Right hindlimb (tissue), 1 donor: Measurements from ENCODE around the gene RGS3.

Experiments
- DNase-seq: peaks from one replicate; pipeline ENCODE4 v3.0.0-alpha.2; 2018

The RGS3 gene

GRCh38 chr9:113574441-113575262 lies 111.1 kb downstream of the RGS3 start:
- DNase-seq: peak; percentile 16

GRCh38 chr9:113577525-113578261 lies 114.2 kb downstream of the RGS3 start:
- peak; percentile 14 for DNase-seq

DNA sequence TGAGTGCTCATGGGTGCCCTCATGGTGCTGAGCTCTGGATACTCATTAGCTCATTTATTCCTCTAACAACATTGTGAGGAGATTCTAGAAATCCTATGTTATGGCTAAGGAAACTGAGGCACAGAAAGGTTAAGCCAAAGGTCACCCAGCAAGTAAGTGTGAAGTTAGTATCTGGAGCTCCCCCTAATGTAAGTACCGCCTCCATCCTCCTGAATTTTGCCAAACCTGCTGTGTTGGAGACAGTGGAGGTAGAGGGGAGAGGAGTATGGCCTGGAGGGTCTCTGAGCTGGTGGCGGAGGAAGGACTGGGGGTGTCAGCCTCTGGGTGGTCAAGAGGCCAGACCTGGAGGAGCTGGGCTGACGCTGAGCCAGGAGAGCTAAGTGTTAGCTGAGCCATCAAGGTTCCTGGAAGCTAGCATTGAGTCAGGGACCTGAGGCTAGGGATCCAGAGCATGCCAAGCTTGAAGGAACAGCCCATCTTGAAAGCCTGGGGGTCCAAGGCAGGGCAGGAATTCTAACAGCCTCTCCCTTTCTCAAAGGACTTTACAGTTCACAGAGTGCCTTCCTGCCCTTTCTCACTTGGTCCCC lies 114.8 kb downstream of the RGS3 start:
- peak; percentile 18 for DNase-seq

DNA sequence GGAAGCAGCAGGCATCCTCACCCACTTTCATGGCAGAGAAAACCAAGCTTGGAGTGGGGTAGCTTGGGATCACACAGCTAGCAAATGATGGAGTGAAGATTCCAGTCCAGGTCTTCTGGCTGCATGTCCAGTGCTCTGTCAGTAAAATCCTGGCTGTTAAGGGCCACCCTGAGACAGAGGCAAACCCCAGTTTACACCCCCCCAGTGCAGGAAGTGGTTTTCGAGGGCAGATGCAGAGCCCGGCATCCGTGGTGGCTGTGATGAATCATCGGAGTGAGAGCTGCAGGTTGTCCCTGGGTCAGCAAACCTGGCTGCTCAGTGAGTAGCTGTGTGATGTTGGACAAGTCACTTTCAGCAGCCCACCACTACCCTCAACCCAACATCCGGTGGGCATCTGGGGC lies 115.4 kb downstream of the RGS3 start:
- peak; percentile 63 for DNase-seq

DNA sequence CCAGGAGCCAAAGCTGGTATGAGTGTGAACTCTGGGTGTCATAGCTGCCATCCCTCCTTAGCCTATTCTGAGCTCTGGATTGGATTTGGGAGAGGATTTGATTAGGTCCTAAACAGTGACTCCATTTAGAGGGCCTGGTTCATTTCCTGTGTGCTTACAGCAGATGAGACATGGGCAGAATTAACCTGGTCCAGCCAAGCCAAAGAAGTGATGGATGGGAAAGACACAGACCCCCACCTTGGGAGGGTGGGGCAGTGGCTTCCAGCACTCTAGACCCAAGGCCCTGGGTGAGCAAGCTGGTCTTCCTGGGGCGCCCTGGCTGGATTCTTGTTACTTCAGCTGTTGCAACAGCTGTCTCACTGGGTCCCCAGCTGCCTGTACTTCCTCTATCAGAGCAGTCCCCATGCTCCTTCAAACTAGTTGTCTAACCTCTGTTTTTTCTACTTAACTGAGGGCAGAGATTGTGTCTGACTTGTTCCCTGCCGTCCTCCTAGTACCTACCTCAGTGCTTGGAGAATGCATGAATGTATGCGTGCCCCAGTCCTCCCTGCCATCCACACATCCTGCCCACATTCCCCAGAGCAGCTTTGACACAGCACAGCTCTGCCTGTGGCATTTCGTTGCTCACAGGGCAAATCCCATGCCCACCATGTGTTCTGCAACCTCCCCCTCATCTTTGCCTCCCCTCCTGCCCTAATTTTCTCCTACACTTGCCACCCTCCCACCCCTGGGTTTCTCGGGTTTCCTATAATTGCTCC lies 115.9 kb downstream of the RGS3 start:
- DNase-seq: peak; percentile 68

- DNase-seq: no peak
Observed at GRCh38 chr9:113580041-113580953, 116.8 kb downstream of the RGS3 start.

- no peak for DNase-seq
Observed at GRCh38 chr9:113580954-113581311, 117.4 kb downstream of the RGS3 start.

DNA sequence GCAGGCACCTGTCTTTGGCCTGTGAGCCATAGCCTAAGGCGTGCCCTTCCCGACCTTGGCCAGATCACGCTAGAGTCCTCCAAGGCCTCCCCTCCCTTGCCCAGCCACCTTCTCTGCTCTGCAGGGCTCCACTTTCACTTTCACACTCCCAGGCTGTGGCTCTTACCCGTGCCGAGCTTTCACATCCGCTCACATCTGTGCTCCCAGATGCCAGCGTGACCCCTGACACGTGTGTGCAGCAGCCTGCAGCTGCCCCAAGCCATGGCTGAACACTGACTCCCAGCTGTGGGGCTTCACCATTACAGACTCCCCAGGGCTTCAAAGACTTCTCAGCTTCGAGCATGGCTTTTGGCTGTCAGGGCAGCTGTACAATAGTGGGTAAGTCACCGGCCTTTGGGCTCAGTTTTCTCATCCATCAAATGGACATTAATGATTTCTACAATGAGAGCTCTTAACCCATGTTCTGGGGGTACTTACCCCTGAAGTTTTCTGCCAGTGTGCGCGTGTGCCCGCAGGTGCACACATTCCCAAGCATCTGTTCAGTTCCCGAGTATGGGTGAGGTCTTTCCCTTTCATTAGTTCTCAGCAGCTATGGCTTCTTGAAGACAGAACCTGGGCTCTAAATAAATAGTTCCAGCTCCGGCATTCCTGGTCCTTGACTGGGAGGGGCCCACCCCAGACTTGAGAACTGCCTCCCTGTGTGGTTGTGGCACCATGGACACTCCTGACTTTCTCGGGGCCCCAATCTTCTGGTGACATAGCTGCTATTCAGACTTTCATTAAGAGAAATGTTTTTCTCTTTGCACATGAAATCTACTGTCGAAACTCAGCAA lies 118.6 kb downstream of the RGS3 start:
- DNase-seq: peak; percentile 83

DNA sequence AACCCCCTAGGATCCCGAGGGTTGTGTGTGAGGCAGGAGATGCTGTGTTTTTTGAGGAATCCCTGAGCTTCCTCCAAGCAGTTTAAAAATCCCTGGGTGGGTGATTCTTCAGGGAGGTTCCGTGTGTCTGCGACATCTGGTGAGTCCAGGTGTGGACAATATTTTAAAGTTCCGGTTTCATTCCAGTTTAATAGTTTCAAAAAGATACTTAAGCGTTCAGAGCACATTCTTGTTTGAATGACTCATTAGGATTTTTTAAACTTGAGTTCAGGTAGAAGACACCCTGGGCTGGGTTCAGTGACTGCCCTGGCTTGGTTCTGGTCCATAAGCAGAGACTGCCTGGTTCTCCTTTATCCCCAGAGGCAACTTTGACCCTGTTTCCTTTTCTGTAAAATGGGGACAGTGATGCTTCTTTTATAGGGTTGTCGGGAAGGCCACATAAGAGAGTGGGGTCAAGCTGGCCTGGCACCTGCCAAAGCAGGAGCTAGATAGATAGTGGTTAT lies 119.2 kb downstream of the RGS3 start:
- DNase-seq: no peak

DNA sequence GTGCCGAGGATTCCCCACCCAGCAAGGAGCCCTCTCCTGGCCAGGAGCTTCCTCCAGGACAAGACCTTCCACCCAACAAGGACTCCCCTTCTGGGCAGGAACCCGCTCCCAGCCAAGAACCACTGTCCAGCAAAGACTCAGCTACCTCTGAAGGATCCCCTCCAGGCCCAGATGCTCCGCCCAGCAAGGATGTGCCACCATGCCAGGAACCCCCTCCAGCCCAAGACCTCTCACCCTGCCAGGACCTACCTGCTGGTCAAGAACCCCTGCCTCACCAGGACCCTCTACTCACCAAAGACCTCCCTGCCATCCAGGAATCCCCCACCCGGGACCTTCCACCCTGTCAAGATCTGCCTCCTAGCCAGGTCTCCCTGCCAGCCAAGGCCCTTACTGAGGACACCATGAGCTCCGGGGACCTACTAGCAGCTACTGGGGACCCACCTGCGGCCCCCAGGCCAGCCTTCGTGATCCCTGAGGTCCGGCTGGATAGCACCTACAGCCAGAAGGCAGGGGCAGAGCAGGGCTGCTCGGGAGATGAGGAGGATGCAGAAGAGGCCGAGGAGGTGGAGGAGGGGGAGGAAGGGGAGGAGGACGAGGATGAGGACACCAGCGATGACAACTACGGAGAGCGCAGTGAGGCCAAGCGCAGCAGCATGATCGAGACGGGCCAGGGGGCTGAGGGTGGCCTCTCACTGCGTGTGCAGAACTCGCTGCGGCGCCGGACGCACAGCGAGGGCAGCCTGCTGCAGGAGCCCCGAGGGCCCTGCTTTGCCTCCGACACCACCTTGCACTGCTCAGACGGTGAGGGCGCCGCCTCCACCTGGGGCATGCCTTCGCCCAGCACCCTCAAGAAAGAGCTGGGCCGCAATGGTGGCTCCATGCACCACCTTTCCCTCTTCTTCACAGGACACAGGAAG lies 120.2 kb downstream of the RGS3 start:
- DNase-seq: no peak

DNA sequence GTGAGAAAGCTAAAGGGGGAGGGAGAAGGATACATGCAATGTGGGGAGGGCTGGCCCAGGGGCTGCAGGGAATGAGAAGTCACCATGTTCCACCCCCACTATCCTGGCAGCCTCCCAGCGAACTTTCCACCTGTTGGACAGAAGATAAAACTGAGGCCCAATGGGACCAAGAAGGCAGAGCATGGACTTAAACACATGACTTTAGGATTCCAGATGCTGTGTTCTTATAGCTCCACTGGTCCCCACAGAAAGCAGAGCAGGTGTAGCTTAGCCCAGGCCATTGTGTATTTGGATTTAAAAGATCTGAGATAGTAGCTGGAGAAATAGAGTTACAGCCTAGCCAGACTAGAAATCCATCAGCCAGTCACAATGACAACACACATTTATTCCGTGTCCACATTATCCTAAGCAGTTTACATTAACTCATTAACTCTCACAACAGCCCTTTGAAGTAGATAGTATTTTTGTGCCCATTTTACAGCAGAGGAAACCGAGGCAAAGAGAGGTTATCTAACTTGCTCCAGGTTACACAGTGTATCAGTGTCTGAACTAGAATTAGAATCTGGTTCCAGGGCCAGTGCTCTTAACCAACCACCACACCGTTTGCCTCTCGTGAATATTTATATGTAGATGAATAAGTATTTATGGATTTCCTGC lies 121.0 kb downstream of the RGS3 start:
- DNase-seq: no peak

- no peak for DNase-seq
Observed at GRCh38 chr9:113585085-113585442, 121.5 kb downstream of the RGS3 start.

- DNase-seq: no peak
Observed at GRCh38 chr9:113585555-113585954, 122.0 kb downstream of the RGS3 start.

GRCh38 chr9:113587471-113588031 lies 124.0 kb downstream of the RGS3 start:
- peak; percentile 78 for DNase-seq

DNA sequence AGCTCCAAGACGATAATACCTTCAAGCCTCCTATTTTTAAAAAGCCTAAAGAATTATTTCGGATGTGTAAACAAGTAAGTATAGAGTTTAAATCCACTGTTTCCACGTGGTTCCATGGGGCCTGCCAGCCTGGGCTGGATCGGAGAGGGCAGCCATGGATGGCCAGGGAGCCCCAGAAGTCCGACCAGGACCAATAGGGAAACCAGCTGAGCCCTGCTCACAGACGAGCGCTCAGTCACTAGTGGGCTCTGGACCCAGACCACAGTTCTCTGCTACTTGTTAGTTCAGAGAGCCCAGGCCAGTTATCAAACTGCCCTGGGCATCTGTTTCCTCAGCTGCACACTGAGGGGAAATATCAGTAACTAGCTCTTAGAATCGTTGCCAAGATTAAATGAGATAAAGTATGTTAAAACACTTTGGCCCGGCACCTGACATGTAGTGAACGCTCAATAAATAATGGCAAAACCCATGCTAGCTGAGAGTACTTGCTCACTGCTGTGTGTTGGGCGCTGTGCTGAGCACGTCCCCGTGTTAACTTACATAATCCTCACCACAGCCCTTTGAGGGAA lies 124.8 kb downstream of the RGS3 start:
- no peak for DNase-seq

- DNase-seq: no peak
Observed at GRCh38 chr9:113588936-113589335, 125.4 kb downstream of the RGS3 start.

GRCh38 chr9:113589407-113589806 lies 125.9 kb downstream of the RGS3 start:
- DNase-seq: no peak

GRCh38 chr9:113589890-113590289 lies 126.4 kb downstream of the RGS3 start:
- DNase-seq: no peak

- DNase-seq: no peak
Observed at GRCh38 chr9:113590389-113590788, 126.9 kb downstream of the RGS3 start.
